Transverse colon (tissue), 4 donors: ENCODE results near the gene GRK4.

ENCODE experiments used
- CTCF ChIP-seq, 5 experiments: fragments of 200-600 bp in 3 of 5; fragments of 450-650 bp in 2 of 5; sonication (generic) in 3 of 5; IDR thresholded peaks; 1 replicate in 2 of 5; 2 replicates in 3 of 5; pipeline ENCODE4 v1.5.1; 2016 to 2017; ENCODE audit warnings: antibody characterized with exemption in 5 of 5, inconsistent platforms in 3 of 5, mild to moderate bottlenecking in 2 of 5, moderate library complexity in 1 of 5
- EP300 ChIP-seq: sonication (generic); formaldehyde crosslinking; IDR thresholded peaks from one replicate; pipeline ENCODE4 v1.6.1; 2017; ENCODE audit warnings: antibody characterized with exemption, low read depth
- POLR2A ChIP-seq: fragments of 450-650 bp; IDR thresholded peaks from one replicate; pipeline ENCODE4 v1.6.1; 2016; ENCODE audit warnings: antibody characterized with exemption, mild to moderate bottlenecking, moderate library complexity
- POLR2AphosphoS5 ChIP-seq, 3 donors: sonication (generic); formaldehyde crosslinking; IDR thresholded peaks; one replicate each; pipeline ENCODE4 v1.6.1; 2016; ENCODE audit warnings: antibody characterized with exemption in 3 of 3

GRCh38 chr4:2961421-2961810, 2.0 kb upstream of the GRK4 start:
- no peak for TF ChIP-seq POLR2AphosphoS5 (IDR thresholded peaks at IDR 0.05)
- TF ChIP-seq CTCF (IDR thresholded peaks at IDR 0.05): no peak
- TF ChIP-seq EP300: no peak
- TF ChIP-seq POLR2A: no peak
